Measurements from ENCODE around the gene RAMP1.

GRCh38 chr2:237907144-237907543 is 47.7 kb downstream of the RAMP1 start:
- TF ChIP-seq CTCF (IDR thresholded peaks at IDR 0.05 in 2 of 3, conservative IDR thresholded peaks at IDR 0.05 in 1 of 3; ENCODE audit: insufficient read depth in 2 of 3, low read depth in 1 of 3, low read length in 3 of 3) = no peak
- TF ChIP-seq FOSL1 (tag; conservative IDR thresholded peaks at IDR 0.05) = no peak
- no peak for TF ChIP-seq YY1 (IDR thresholded peaks at IDR 0.05; ENCODE audit: borderline replicate concordance in 1 of 3, control insufficient read depth in 1 of 3, extremely low read depth in 1 of 3, insufficient read depth in 3 of 3, insufficient read length in 1 of 3, insufficient replicate concordance in 2 of 3, low read depth in 1 of 3, low read length in 2 of 3)
- no peak for TF ChIP-seq ZFP1 (CRISPR knock-in tag; IDR thresholded peaks at IDR 0.05)
- no peak for TF ChIP-seq TAF7 (tag; IDR thresholded peaks at IDR 0.05)
- TF ChIP-seq CEBPZ (IDR thresholded peaks at IDR 0.05; ENCODE audit: borderline replicate concordance, low read depth, low read length) = no peak
- no peak for TF ChIP-seq ZZZ3 (IDR thresholded peaks at IDR 0.05)
- no peak for TF ChIP-seq ZNF79 (CRISPR knock-in tag; IDR thresholded peaks at IDR 0.05; ENCODE audit: low read depth)
- no peak for TF ChIP-seq SMAD2 (IDR thresholded peaks at IDR 0.05; ENCODE audit: low read depth, low read length)
